HepG2 (cell line): ENCODE data around the gene PAK1. TPM values are rescaled to one million over a fixed set of nuclear protein-coding genes. Genes with fewer than 3 reads are reported as not detected.
A peak's percentile ranks its signal among the peaks of the same experiment; 100 is the strongest.

Experiments
- ATAC-seq: fragments of 200-7000 bp; cut with Tn5 transposase; 3 replicates; pipeline ENCODE4 v1.9.1; 2020; ENCODE audit warnings: mild to moderate bottlenecking, moderate library complexity
- BruUV-seq: library from RNA; stranded (reverse); fragments of 400-500 nt; replicated peaks from 2 replicates; lab custom pipeline; 2021; lab: Mats Ljungman, UMichigan
- CTCF ChIA-PET: fragments of 300-600 bp; formaldehyde crosslinking; extraction: SDS; loops from one replicate; lab custom pipeline; 2021; ENCODE audit warnings: low total read pairs, inconsistent platforms, low intra/inter-chr PET ratio; lab: Yijun Ruan, JAX
- POLR2A ChIA-PET: fragments of 350-600 bp; sonication (Branson Sonifier 250); formaldehyde crosslinking; loops from one replicate; lab custom pipeline; 2020; ENCODE audit warnings: antibody characterized with exemption, inconsistent platforms; lab: Yijun Ruan, JAX
- DNase-seq: peaks from one replicate; pipeline ENCODE4 v3.0.0-alpha.2; 2015; ENCODE audit warnings: low spot score
- FAIRE-seq: peaks from 3 replicates; lab custom pipeline; 2011; peaks lifted over from hg19 to GRCh38; lab: Jason Lieb, UNC
- H2AFZ ChIP-seq: one replicate; pipeline ENCODE4 v1.6.1; 2011; ENCODE audit warnings: low read length, inconsistent platforms
- H3K27ac ChIP-seq: fragments of 300-600 bp; 3 replicates; pipeline ENCODE4 v1.8.0; 2011; ENCODE audit warnings: mixed run types, mild to moderate bottlenecking, mixed read lengths, low read length, inconsistent platforms; ENCODE audit not compliant: insufficient read depth; ENCODE audit errors: extremely low read length
- H3K27me3 ChIP-seq, 2 experiments: fragments of 200-600 bp in 1 of 2; 2 replicates in 1 of 2; 3 replicates in 1 of 2; pipeline versions ENCODE4 v1.6.0 to v1.8.0; 2011; ENCODE audit warnings: low read length in 2 of 2, mild to moderate bottlenecking in 2 of 2, moderate library complexity in 2 of 2, inconsistent platforms in 1 of 2; ENCODE audit not compliant: insufficient read depth in 2 of 2, control insufficient read depth in 1 of 2
- H3K36me3 ChIP-seq, 2 experiments: fragments of 200-600 bp in 1 of 2; replicated peaks in 1 of 2; 2 replicates in 1 of 2; 3 replicates in 1 of 2; pipeline versions ENCODE4 v1.5.1 to v1.8.0; 2011; ENCODE audit warnings: low read length in 2 of 2, inconsistent platforms in 1 of 2; ENCODE audit not compliant: insufficient read depth in 2 of 2, control insufficient read depth in 1 of 2
- H3K4me1 ChIP-seq: 2 replicates; pipeline ENCODE4 v1.5.1; 2012; ENCODE audit warnings: low read length, inconsistent platforms; ENCODE audit not compliant: insufficient read depth
- H3K4me2 ChIP-seq: 2 replicates; pipeline ENCODE4 v1.6.0; 2011; ENCODE audit warnings: low read depth, low read length, inconsistent platforms
- H3K4me3 ChIP-seq, 3 experiments: fragments of 200-600 bp in 1 of 3; sonication (generic), shearing (Covaris generic) in 1 of 3; replicated peaks in 1 of 3; 2 replicates each; pipeline ENCODE4 v1.5.1; 2011 to 2016; ENCODE audit warnings: low read length in 3 of 3, inconsistent platforms in 2 of 3, low read depth in 2 of 3, mild to moderate bottlenecking in 2 of 3, control low read depth in 1 of 3, mixed read lengths in 1 of 3; ENCODE audit not compliant: insufficient read depth in 1 of 3
- H3K79me2 ChIP-seq: one replicate; pipeline ENCODE4 v1.6.1; 2011; ENCODE audit warnings: low read length, inconsistent platforms; ENCODE audit not compliant: insufficient read depth
- H3K9ac ChIP-seq: 2 replicates; pipeline ENCODE4 v1.6.0; 2011; ENCODE audit warnings: mild to moderate bottlenecking, low read depth, low read length, inconsistent platforms; ENCODE audit not compliant: insufficient read depth
- H3K9me3 ChIP-seq: 2 replicates; pipeline ENCODE4 v1.5.1; 2012; ENCODE audit warnings: mild to moderate bottlenecking, low read length
- H4K20me1 ChIP-seq: 2 replicates; pipeline ENCODE4 v1.6.0; 2011; ENCODE audit warnings: inconsistent platforms, mild to moderate bottlenecking, low read length, moderate library complexity; ENCODE audit not compliant: insufficient read depth
- AKNA ChIP-seq: sonication (generic); formaldehyde crosslinking; IDR thresholded peaks from 2 replicates; pipeline ENCODE4 v1.4.0; 2020; ENCODE audit warnings: missing genetic modification reagents, borderline replicate concordance
- ARNT ChIP-seq: fragments of 450-650 bp; IDR thresholded peaks from 2 replicates; pipeline ENCODE4 v1.6.1; 2017
- CCDC6 ChIP-seq: sonication (generic); formaldehyde crosslinking; IDR thresholded peaks from 2 replicates; pipeline ENCODE4 v1.8.1; 2022; ENCODE audit warnings: mild to moderate bottlenecking, missing genetic modification reagents, moderate library complexity
- DMAP1 ChIP-seq: IDR thresholded peaks from 2 replicates; pipeline ENCODE4 v1.6.1; 2016
- FLYWCH1 ChIP-seq: sonication (generic); formaldehyde crosslinking; IDR thresholded peaks from 2 replicates; pipeline ENCODE4 v1.8.1; 2023; ENCODE audit warnings: mild to moderate bottlenecking, missing genetic modification reagents
- GZF1 ChIP-seq: sonication (generic); formaldehyde crosslinking; IDR thresholded peaks from 2 replicates; pipeline ENCODE4 v1.5.1; 2020; ENCODE audit warnings: mild to moderate bottlenecking, missing genetic modification reagents
- NR2F6 ChIP-seq, 2 experiments: IDR thresholded peaks; 2 replicates each; pipeline ENCODE4 v1.6.1; 2016; ENCODE audit warnings: antibody characterized with exemption in 1 of 2, mild to moderate bottlenecking in 1 of 2
- ONECUT2 ChIP-seq: sonication (generic); formaldehyde crosslinking; IDR thresholded peaks from 2 replicates; pipeline ENCODE4 v1.4.0; 2020; ENCODE audit warnings: missing genetic modification reagents
- ZBTB44 ChIP-seq: sonication (generic); formaldehyde crosslinking; IDR thresholded peaks from 2 replicates; pipeline ENCODE4 v1.4.0; 2020; ENCODE audit warnings: missing genetic modification reagents
- ZFP36 ChIP-seq: fragments of 150-350 bp; IDR thresholded peaks from 2 replicates; pipeline ENCODE4 v1.6.1; 2018; ENCODE audit warnings: borderline replicate concordance, low read length, low read depth; ENCODE audit not compliant: partially characterized antibody
- ZKSCAN1 ChIP-seq: fragments of 150-350 bp; IDR thresholded peaks from 2 replicates; pipeline ENCODE4 v1.6.1; 2014; ENCODE audit warnings: low read length
- ZNF563 ChIP-seq: sonication (generic); formaldehyde crosslinking; IDR thresholded peaks from 2 replicates; pipeline ENCODE4 v1.8.0; 2022; ENCODE audit warnings: mild to moderate bottlenecking, moderate library complexity, missing genetic modification reagents
- ZNF609 ChIP-seq: sonication (generic); formaldehyde crosslinking; IDR thresholded peaks from 2 replicates; pipeline ENCODE4 v1.4.0; 2020; ENCODE audit warnings: mild to moderate bottlenecking, missing genetic modification reagents, borderline replicate concordance
- WGBS: methylation state at CpG from one replicate; pipeline ENCODE4 v1.1.6; 2017; ENCODE audit warnings: low lambda C conversion rate; 5-methylcytosine and 5-hydroxymethylcytosine counted together
- in situ Hi-C: cut with HindIII; loops from 2 replicates; pipeline ENCODE4 v1.10.0; 2017; ENCODE audit warnings: low pct_unique_long_range_greater_than_20kb; ENCODE audit not compliant: extremely low pct_ligation_motif_present
- intact Hi-C: fragments of 100-400 bp; cut with micrococcal nuclease; formaldehyde crosslinking; loops from one replicate; pipeline ENCODE4 v1.10.0; 2022; ENCODE audit not compliant: unreplicated experiment
- polyA plus RNA-seq, 8 experiments: library from polyadenylated mRNA; depleted of rRNA in 3 of 8; stranded (reverse) in 7 of 8; unstranded in 1 of 8; fragments of >200 nt; fragmentation: Illumina TruSeq in 4 of 8; extraction: Trizol in 4 of 8; gene quantifications; 2 replicates each; pipeline versions ENCODE4 v1.2.1 to v1.2.3, GENCODE V29; 2011 to 2016; ENCODE audit warnings: low read depth in 4 of 8, missing spikeins in 1 of 8, mixed read lengths in 1 of 8; ENCODE audit not compliant: insufficient read depth in 1 of 8
- total RNA-seq, 5 experiments: library from RNA; depleted of rRNA; stranded (reverse); fragments of >200 nt; fragmentation: Illumina TruSeq; extraction: Trizol; gene quantifications; 2 replicates each; pipeline ENCODE4 v1.2.3, GENCODE V29; 2016; ENCODE audit warnings: low read depth in 1 of 5

Gene PAK1
- total and polyA plus RNA-seq, 2 of the 13 experiments (the other 11 are each of a cell fraction or from before 2014, with no cell fraction given): 1.5 to 4.3 TPM

- H4K20me1 ChIP-seq: no peaks in the 10 kb centered on the region
- FAIRE-seq (peak; percentile 21), ATAC-seq (peak; percentile 72), DNase-seq (peak; percentile 84)
- in situ Hi-C loops: no loop called here
- 3% methylated on average over 2 of the region's 2 CpGs for WGBS
- intact Hi-C loops: no loop called here
- peaks cover 40% of the 10 kb centered on the region for H3K4me1 ChIP-seq
- no peaks in the 10 kb centered on the region for H3K9me3 ChIP-seq
- H3K4me2 ChIP-seq: no peak overlapping the region
- H2AFZ ChIP-seq: no peak overlapping the region
- H3K9ac ChIP-seq: no peak overlapping the region
- H3K36me3 ChIP-seq: no peaks in the 10 kb centered on the region
- no peak overlapping the region for H3K4me3 ChIP-seq
- ChIA-PET POLR2A (interaction anchor here (0.5 kb wide), 1 partner anchor 127 kb away, joined by 3 read pairs; no protein-coding TSS in a partner anchor), CTCF (no interaction called here)
- H3K27me3 ChIP-seq: no peaks in the 10 kb centered on the region
- H3K27ac ChIP-seq: peak overlapping the region; percentile 47
- BruUV-seq: no TSS peak
- H3K79me2 ChIP-seq: no peaks in the 10 kb centered on the region
- TF ChIP-seq ZBTB44 (no peak), ZNF609 (CRISPR knock-in tag) (no peak), DMAP1 (no peak), ZNF563 (CRISPR knock-in tag) (no peak), NR2F6 (IDR thresholded peaks at IDR 0.05) (no peak), NR2F6 (CRISPR knock-in tag; IDR thresholded peaks at IDR 0.05) (peak; percentile 10; the same call in 1 of the 2 replicates), ZFP36 (no peak), GZF1 (CRISPR knock-in tag) (no peak), ARNT (no peak), ONECUT2 (CRISPR knock-in tag) (no peak), FLYWCH1 (CRISPR knock-in tag) (no peak), ZKSCAN1 (no peak), CCDC6 (CRISPR knock-in tag) (no peak), AKNA (no peak)
Observed at GRCh38 chr11:77299528-77299993, 174.3 kb downstream of the PAK1 start.
